SK-N-SH treated with all-trans-retinoic acid at 6 μM for 48 hours (cell line): Measurements from ENCODE around the gene NECAB3.

Experiments
- ATAC-seq: fragments of 200-7000 bp; cut with Tn5 transposase; 3 replicates; pipeline ENCODE4 v1.9.1; 2020; ENCODE audit warnings: mild to moderate bottlenecking, moderate library complexity
- ARNTL ChIP-seq: fragments of 450-650 bp; formaldehyde crosslinking; IDR thresholded peaks from 2 replicates; pipeline ENCODE4 v1.5.0; 2020; ENCODE audit warnings: low read depth, mild to moderate bottlenecking, moderate library complexity, borderline replicate concordance
- BACH2 ChIP-seq: fragments of 250-450 bp; sonication (Bioruptor Pico); IDR thresholded peaks from 2 replicates; pipeline ENCODE4 v1.9.0; 2021; ENCODE audit warnings: mild to moderate bottlenecking, borderline replicate concordance
- CSDC2 ChIP-seq: fragments of 250-450 bp; sonication (Bioruptor Pico); IDR thresholded peaks from 2 replicates; pipeline ENCODE4 v1.5.0; 2020; ENCODE audit warnings: mild to moderate bottlenecking, moderate library complexity
- ESRRG ChIP-seq: fragments of 250-450 bp; sonication (Bioruptor Pico); IDR thresholded peaks from 2 replicates; pipeline ENCODE4 v1.6.1; 2021; ENCODE audit warnings: mild to moderate bottlenecking
- GLIS3 ChIP-seq: fragments of 250-450 bp; sonication (Bioruptor Pico); IDR thresholded peaks from 2 replicates; pipeline ENCODE4 v1.5.0; 2020; ENCODE audit warnings: mild to moderate bottlenecking, moderate library complexity
- ISL1 ChIP-seq: fragments of 250-450 bp; sonication (Bioruptor Pico); IDR thresholded peaks from 2 replicates; pipeline ENCODE4 v2.1.2; 2022; ENCODE audit warnings: mild to moderate bottlenecking, moderate library complexity
- OSR1 ChIP-seq: fragments of 250-450 bp; sonication (Bioruptor Pico); IDR thresholded peaks from 2 replicates; pipeline ENCODE4 v1.8.0; 2022; ENCODE audit warnings: moderate library complexity, mild to moderate bottlenecking, inconsistent platforms
- PPARA ChIP-seq: fragments of 250-450 bp; sonication (Bioruptor Pico); IDR thresholded peaks from 2 replicates; pipeline ENCODE4 v1.5.0; 2020; ENCODE audit warnings: mild to moderate bottlenecking, borderline replicate concordance
- RARB ChIP-seq: fragments of 250-450 bp; sonication (Bioruptor Pico); IDR thresholded peaks from 2 replicates; pipeline ENCODE4 v1.8.0; 2021; ENCODE audit warnings: mild to moderate bottlenecking, moderate library complexity
- SNAI2 ChIP-seq: fragments of 250-450 bp; sonication (Bioruptor Pico); IDR thresholded peaks from 2 replicates; pipeline ENCODE4 v1.5.0; 2020; ENCODE audit warnings: mild to moderate bottlenecking, moderate library complexity
- TCF4 ChIP-seq: fragments of 250-450 bp; sonication (Bioruptor Pico); IDR thresholded peaks from 2 replicates; pipeline ENCODE4 v1.8.0; 2021; ENCODE audit warnings: mild to moderate bottlenecking, moderate library complexity, borderline replicate concordance
- TOX ChIP-seq: fragments of 250-450 bp; sonication (Bioruptor Pico); IDR thresholded peaks from 2 replicates; pipeline ENCODE4 v1.8.0; 2021; ENCODE audit warnings: mild to moderate bottlenecking, moderate library complexity, borderline replicate concordance
- ZC3H10 ChIP-seq: fragments of 250-450 bp; sonication (Bioruptor Pico); IDR thresholded peaks from 2 replicates; pipeline ENCODE4 v1.5.1; 2021; ENCODE audit warnings: mild to moderate bottlenecking, moderate library complexity
- ZFP3 ChIP-seq: fragments of 250-450 bp; sonication (Bioruptor Pico); IDR thresholded peaks from 2 replicates; pipeline ENCODE4 v1.5.0; 2020; ENCODE audit warnings: mild to moderate bottlenecking, moderate library complexity
- ZFP30 ChIP-seq: fragments of 450-650 bp; formaldehyde crosslinking; IDR thresholded peaks from 2 replicates; pipeline ENCODE4 v1.5.0; 2022; ENCODE audit warnings: mild to moderate bottlenecking, moderate library complexity
- ZNF565 ChIP-seq: fragments of 450-650 bp; formaldehyde crosslinking; conservative IDR thresholded peaks from 2 replicates; pipeline ENCODE4 v1.5.0; 2020; ENCODE audit warnings: low read depth, mild to moderate bottlenecking, moderate library complexity
- ZNF70 ChIP-seq: fragments of 450-650 bp; formaldehyde crosslinking; IDR thresholded peaks from 2 replicates; pipeline ENCODE4 v1.5.0; 2020; ENCODE audit warnings: mild to moderate bottlenecking, moderate library complexity
- ZNF8 ChIP-seq: fragments of 450-650 bp; formaldehyde crosslinking; IDR thresholded peaks from 2 replicates; pipeline ENCODE4 v1.5.0; 2020; ENCODE audit warnings: mild to moderate bottlenecking, moderate library complexity
- TF ChIP-seq, protein P1 (sequence below): fragments of 250-450 bp; sonication (Bioruptor Pico); IDR thresholded peaks from 2 replicates; pipeline ENCODE4 v1.5.0; 2020; ENCODE audit warnings: mild to moderate bottlenecking, moderate library complexity
- TF ChIP-seq, protein P2 (sequence below): fragments of 250-450 bp; sonication (Bioruptor Pico); IDR thresholded peaks from 2 replicates; pipeline ENCODE4 v1.5.1; 2020; ENCODE audit warnings: low read depth, mild to moderate bottlenecking, moderate library complexity
- TF ChIP-seq, protein P3 (sequence below): fragments of 250-450 bp; sonication (Bioruptor Pico); IDR thresholded peaks from 2 replicates; pipeline ENCODE4 v1.5.1; 2021; ENCODE audit warnings: mild to moderate bottlenecking, moderate library complexity
- TF ChIP-seq, protein P4 (sequence below): fragments of 250-450 bp; sonication (Bioruptor Pico); IDR thresholded peaks from 2 replicates; pipeline ENCODE4 v1.8.0; 2021; ENCODE audit warnings: low read depth, mild to moderate bottlenecking, moderate library complexity, borderline replicate concordance

Gene NECAB3

DNA sequence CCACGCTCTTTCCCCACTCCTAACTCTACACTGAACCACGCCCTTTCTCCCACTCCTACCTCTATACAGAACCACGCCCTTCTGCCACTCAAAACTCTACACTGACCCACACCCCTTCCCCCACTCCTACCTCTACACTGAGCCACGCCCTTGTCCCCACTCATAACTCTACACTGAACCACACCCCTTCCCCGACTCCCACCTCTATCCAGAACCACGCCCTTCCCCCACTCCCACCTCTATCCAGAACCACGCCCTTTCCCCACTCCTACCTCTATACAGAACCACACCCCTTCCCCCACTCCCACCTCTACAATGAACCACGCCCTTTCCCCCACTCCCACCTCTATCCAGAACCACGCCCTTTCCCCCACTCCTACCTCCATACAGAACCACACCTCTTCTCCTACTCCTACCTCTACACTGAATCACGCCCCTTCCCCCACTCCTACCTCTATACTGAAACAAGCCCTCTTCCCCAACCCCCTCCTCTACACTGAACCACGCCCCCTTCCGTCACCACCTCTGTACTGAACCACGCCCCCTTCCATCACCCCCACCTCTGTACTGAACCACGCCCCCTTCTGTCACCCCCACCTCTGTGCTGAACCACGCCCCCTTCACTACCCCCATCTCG, 35.8 kb upstream of the NECAB3 start:
- no peak for ATAC-seq

DNA sequence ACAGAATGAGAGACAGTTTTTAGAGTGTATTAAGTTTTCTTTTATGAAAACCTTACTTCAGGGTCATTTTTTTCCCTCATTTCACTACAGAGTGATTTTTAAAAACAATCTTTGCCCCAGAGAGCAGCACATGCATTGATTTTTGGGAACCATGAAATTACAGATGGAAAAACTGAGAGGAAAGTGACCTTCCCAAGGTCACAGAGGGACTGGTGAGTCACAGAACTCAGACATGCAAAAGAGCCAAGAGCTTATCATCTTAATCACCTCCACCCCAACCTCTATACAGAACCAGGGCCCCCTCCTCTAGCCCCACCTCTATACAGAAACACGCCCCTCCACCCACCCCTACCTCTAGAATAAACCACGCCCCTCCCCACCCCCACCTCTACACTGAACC, 35.2 kb upstream of the NECAB3 start:
- ATAC-seq = no peak

More for the DNA sequence above, 35.8 kb upstream of the NECAB3 start:
- TF ChIP-seq PPARA (CRISPR knock-in tag) (no peak), BACH2 (CRISPR knock-in tag) (no peak), ESRRG (no peak), RARB (no peak), TOX (no peak), OSR1 (no peak), ZFP30 (CRISPR knock-in tag) (no peak), ZNF70 (CRISPR knock-in tag) (no peak), ARNTL (CRISPR knock-in tag) (no peak), ZC3H10 (CRISPR knock-in tag) (no peak), GLIS3 (CRISPR knock-in tag) (no peak), CSDC2 (CRISPR knock-in tag) (no peak), SNAI2 (no peak)
- TF ChIP-seq, protein P1, sequence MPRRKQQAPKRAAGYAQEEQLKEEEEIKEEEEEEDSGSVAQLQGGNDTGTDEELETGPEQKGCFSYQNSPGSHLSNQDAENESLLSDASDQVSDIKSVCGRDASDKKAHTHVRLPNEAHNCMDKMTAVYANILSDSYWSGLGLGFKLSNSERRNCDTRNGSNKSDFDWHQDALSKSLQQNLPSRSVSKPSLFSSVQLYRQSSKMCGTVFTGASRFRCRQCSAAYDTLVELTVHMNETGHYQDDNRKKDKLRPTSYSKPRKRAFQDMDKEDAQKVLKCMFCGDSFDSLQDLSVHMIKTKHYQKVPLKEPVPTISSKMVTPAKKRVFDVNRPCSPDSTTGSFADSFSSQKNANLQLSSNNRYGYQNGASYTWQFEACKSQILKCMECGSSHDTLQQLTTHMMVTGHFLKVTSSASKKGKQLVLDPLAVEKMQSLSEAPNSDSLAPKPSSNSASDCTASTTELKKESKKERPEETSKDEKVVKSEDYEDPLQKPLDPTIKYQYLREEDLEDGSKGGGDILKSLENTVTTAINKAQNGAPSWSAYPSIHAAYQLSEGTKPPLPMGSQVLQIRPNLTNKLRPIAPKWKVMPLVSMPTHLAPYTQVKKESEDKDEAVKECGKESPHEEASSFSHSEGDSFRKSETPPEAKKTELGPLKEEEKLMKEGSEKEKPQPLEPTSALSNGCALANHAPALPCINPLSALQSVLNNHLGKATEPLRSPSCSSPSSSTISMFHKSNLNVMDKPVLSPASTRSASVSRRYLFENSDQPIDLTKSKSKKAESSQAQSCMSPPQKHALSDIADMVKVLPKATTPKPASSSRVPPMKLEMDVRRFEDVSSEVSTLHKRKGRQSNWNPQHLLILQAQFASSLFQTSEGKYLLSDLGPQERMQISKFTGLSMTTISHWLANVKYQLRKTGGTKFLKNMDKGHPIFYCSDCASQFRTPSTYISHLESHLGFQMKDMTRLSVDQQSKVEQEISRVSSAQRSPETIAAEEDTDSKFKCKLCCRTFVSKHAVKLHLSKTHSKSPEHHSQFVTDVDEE (CRISPR knock-in tag) = no peak
- TF ChIP-seq, protein P2, sequence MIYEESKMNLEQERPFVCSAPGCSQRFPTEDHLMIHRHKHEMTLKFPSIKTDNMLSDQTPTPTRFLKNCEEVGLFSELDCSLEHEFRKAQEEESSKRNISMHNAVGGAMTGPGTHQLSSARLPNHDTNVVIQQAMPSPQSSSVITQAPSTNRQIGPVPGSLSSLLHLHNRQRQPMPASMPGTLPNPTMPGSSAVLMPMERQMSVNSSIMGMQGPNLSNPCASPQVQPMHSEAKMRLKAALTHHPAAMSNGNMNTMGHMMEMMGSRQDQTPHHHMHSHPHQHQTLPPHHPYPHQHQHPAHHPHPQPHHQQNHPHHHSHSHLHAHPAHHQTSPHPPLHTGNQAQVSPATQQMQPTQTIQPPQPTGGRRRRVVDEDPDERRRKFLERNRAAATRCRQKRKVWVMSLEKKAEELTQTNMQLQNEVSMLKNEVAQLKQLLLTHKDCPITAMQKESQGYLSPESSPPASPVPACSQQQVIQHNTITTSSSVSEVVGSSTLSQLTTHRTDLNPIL (CRISPR knock-in tag) = no peak
- TF ChIP-seq, protein P3, sequence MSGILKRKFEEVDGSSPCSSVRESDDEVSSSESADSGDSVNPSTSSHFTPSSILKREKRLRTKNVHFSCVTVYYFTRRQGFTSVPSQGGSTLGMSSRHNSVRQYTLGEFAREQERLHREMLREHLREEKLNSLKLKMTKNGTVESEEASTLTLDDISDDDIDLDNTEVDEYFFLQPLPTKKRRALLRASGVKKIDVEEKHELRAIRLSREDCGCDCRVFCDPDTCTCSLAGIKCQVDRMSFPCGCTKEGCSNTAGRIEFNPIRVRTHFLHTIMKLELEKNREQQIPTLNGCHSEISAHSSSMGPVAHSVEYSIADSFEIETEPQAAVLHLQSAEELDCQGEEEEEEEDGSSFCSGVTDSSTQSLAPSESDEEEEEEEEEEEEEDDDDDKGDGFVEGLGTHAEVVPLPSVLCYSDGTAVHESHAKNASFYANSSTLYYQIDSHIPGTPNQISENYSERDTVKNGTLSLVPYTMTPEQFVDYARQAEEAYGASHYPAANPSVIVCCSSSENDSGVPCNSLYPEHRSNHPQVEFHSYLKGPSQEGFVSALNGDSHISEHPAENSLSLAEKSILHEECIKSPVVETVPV = no peak

More for the DNA sequence above, 35.2 kb upstream of the NECAB3 start:
- TF ChIP-seq GLIS3 (CRISPR knock-in tag) = no peak
- no peak for TF ChIP-seq SNAI2
- no peak for TF ChIP-seq BACH2 (CRISPR knock-in tag)
- TF ChIP-seq RARB = no peak
- no peak for TF ChIP-seq ZNF70 (CRISPR knock-in tag)
- no peak for TF ChIP-seq ZFP3
- no peak for TF ChIP-seq ZC3H10 (CRISPR knock-in tag)
- TF ChIP-seq ISL1 (CRISPR knock-in tag) = no peak
- TF ChIP-seq ARNTL (CRISPR knock-in tag) = no peak
- TF ChIP-seq ZFP30 (CRISPR knock-in tag) = no peak
- no peak for TF ChIP-seq CSDC2 (CRISPR knock-in tag)
- TF ChIP-seq, protein P3 = no peak
- no peak for TF ChIP-seq TCF4 (CRISPR knock-in tag)
- TF ChIP-seq ESRRG = no peak
- no peak for TF ChIP-seq ZNF8 (CRISPR knock-in tag)
- no peak for TF ChIP-seq PPARA (CRISPR knock-in tag)
- TF ChIP-seq, protein P2 (CRISPR knock-in tag) = no peak
- TF ChIP-seq, protein P4, sequence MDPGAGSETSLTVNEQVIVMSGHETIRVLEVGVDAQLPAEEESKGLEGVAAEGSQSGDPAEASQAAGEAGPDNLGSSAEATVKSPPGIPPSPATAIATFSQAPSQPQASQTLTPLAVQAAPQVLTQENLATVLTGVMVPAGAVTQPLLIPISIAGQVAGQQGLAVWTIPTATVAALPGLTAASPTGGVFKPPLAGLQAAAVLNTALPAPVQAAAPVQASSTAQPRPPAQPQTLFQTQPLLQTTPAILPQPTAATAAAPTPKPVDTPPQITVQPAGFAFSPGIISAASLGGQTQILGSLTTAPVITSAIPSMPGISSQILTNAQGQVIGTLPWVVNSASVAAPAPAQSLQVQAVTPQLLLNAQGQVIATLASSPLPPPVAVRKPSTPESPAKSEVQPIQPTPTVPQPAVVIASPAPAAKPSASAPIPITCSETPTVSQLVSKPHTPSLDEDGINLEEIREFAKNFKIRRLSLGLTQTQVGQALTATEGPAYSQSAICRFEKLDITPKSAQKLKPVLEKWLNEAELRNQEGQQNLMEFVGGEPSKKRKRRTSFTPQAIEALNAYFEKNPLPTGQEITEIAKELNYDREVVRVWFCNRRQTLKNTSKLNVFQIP (CRISPR knock-in tag) = no peak
- no peak for TF ChIP-seq TOX
- no peak for TF ChIP-seq ZNF565 (CRISPR knock-in tag)
